ENCODE data around the gene ATP7B. TPM values are rescaled to one million over a fixed set of nuclear protein-coding genes. Genes with fewer than 3 reads are reported as not detected.

The ATP7B gene
- total RNA-seq, 2 experiments from 2014 or later: 0.85 to 1.2 TPM

DNA sequence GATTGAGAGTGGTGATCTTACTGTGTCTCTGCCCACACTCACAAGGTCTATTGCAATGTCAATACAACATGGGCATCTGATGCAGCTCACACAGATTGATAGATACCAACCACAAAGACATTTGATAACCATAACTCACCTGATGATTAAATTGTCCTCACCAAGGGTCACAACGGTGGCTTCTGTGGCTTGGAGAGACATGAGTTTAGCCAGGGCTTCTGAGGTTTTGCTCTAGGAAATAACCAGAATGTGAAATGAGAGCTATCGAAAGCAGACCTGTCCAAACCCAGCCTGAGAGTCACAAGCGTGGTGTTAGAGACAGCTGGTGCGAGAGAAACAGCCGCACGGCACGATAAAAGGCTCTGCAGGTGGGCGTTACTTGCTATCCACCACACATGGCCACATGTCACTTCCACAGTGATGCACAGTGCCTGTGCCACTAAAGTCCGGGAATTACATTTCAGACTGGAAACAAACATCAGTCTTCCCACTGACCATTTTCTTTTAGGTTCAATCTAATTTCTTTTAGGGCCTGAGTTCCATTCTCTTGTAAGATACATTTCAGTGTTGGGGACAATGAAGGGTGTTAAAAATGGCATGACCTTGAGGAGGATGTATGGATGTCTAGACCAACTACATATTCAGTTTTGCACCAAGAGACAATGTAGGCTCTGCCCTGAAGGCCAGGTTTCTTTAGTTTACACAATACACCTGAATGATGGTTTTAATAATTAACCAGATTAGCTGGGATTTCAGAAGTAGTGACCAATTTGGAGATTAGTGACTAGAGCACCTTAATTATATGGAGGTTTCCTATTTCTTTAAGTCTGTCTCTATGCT is 53.7 kb downstream of the ATP7B start:
- no peak overlapping the region for H3K27ac Mint-ChIP-seq
- ATAC-seq (ENCODE audit: poor library complexity) (no peak), DNase-seq (no peak)
- H3K4me3 Mint-ChIP-seq: no peak overlapping the region
- Histone ChIP-seq H3K4me1 (ENCODE audit: insufficient read depth, low read length) (peaks cover 38% of the 10 kb centered on the region), H3K36me3 (ENCODE audit: insufficient read depth, low read length) (no peaks in the 10 kb centered on the region), H3K9me3 (ENCODE audit: control insufficient read depth in 1 of 2, insufficient read depth in 1 of 2, low read length in 2 of 2) (no peaks in the 10 kb centered on the region), H3K27ac (ENCODE audit: low read depth in 1 of 2, low read length in 2 of 2) (no peak overlapping the region), H3K4me3 (ENCODE audit: low read length) (no peak overlapping the region), H3K27me3 (ENCODE audit: control insufficient read depth in 1 of 2, insufficient read depth in 2 of 2, low read length in 2 of 2) (no peaks in the 10 kb centered on the region)
- H3K36me3 Mint-ChIP-seq (ENCODE audit: low read depth): no peaks in the 10 kb centered on the region
- ChIA-PET CTCF (no interaction called here), POLR2A (interaction anchor here (0.6 kb wide), 1 partner anchor 413 kb away, joined by 3 read pairs; no protein-coding TSS in a partner anchor)
- no peaks in the 10 kb centered on the region for H3K9me3 Mint-ChIP-seq
- no peaks in the 10 kb centered on the region for H3K27me3 Mint-ChIP-seq
- TF ChIP-seq, protein P1, sequence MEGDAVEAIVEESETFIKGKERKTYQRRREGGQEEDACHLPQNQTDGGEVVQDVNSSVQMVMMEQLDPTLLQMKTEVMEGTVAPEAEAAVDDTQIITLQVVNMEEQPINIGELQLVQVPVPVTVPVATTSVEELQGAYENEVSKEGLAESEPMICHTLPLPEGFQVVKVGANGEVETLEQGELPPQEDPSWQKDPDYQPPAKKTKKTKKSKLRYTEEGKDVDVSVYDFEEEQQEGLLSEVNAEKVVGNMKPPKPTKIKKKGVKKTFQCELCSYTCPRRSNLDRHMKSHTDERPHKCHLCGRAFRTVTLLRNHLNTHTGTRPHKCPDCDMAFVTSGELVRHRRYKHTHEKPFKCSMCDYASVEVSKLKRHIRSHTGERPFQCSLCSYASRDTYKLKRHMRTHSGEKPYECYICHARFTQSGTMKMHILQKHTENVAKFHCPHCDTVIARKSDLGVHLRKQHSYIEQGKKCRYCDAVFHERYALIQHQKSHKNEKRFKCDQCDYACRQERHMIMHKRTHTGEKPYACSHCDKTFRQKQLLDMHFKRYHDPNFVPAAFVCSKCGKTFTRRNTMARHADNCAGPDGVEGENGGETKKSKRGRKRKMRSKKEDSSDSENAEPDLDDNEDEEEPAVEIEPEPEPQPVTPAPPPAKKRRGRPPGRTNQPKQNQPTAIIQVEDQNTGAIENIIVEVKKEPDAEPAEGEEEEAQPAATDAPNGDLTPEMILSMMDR (IDR thresholded peaks at IDR 0.05): no peak
- intact Hi-C loops (cut with DNase I, micrococcal nuclease): no loop called here
- H3K4me1 Mint-ChIP-seq (ENCODE audit: low read depth): peaks cover 21% of the 10 kb centered on the region

DNA sequence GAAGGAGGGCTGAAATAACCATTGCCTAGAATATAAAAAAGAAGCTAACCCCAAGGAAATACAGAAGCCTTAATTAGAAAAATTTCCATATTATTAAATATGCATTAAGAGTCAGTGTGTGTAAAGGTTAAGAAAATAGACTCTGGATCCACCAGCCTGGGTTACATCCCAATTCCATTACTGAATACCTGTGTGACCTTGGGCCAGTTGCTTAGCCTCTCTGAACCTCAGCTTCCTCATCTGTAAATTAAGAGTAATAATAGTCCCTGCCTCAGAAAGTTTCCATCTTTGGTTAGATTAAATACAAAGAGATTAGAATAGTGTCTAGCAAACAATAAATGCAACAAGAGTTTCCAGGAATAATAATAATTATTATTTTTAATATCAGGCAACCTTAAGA is 54.5 kb downstream of the ATP7B start:
- Mint-ChIP-seq H3K4me3 (no peak overlapping the region), H3K27me3 (no peaks in the 10 kb centered on the region), H3K4me1 (ENCODE audit: low read depth) (peaks cover 30% of the 10 kb centered on the region), H3K36me3 (ENCODE audit: low read depth) (no peaks in the 10 kb centered on the region), H3K9me3 (no peaks in the 10 kb centered on the region), H3K27ac (no peak overlapping the region)
- TF ChIP-seq, protein P1 (IDR thresholded peaks at IDR 0.05): no peak
- H3K9me3 ChIP-seq (ENCODE audit: control insufficient read depth in 1 of 2, insufficient read depth in 1 of 2, low read length in 2 of 2): no peaks in the 10 kb centered on the region
- no peak overlapping the region for H3K27ac ChIP-seq (ENCODE audit: low read depth in 1 of 2, low read length in 2 of 2)
- H3K4me3 ChIP-seq (ENCODE audit: low read length): no peak overlapping the region
- H3K36me3 ChIP-seq (ENCODE audit: insufficient read depth, low read length): no peaks in the 10 kb centered on the region
- CTCF ChIA-PET: no interaction called here
- POLR2A ChIA-PET: no interaction called here
- ATAC-seq (ENCODE audit: poor library complexity) (no peak), DNase-seq (no peak)
- intact Hi-C loops (cut with DNase I, micrococcal nuclease): no loop called here
- peaks cover 43% of the 10 kb centered on the region for H3K4me1 ChIP-seq (ENCODE audit: insufficient read depth, low read length)
- no peaks in the 10 kb centered on the region for H3K27me3 ChIP-seq (ENCODE audit: control insufficient read depth in 1 of 2, insufficient read depth in 2 of 2, low read length in 2 of 2)

DNA sequence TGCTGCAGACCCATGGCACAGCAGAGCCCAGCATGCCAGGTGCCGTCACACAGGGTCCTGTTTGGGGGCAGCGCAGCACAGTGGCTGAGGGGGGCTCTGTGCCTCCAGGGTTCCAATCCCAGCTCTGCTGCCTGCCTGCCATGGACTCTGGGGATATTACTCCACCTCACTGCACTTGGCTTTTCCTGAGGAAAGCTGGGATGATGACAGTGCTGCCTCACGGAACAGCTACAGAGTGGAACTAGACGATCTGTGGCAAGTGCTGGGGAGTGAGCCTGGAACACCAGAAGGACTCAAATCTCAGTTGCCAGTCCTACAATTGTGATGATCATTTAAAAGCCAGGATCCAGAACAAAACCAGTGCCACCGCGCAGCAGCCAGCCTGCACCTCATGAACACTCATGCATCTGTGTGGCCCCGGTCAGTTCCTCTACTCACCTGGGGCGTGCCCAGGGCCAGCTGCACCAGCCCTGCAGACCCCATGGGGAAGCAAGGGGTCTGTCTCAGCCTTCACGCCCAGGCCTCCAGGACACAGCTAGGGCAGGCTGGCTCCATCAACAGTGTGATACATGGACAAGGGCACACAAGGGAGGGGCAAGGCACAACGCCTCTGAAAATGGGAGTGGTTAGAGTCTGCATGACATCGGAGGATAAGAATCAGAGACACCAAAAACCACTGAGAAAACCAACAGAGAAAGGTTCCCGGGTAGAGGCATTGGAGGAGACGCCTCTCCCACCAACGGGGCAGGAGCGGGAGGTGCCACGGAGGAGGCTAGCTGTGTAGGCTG is 55.2 kb downstream of the ATP7B start:
- Histone ChIP-seq H3K4me3 (ENCODE audit: low read length) (no peak overlapping the region), H3K4me1 (ENCODE audit: insufficient read depth, low read length) (peaks cover 50% of the 10 kb centered on the region), H3K36me3 (ENCODE audit: insufficient read depth, low read length) (no peaks in the 10 kb centered on the region), H3K27ac (ENCODE audit: low read depth in 1 of 2, low read length in 2 of 2) (no peak overlapping the region), H3K9me3 (ENCODE audit: control insufficient read depth in 1 of 2, insufficient read depth in 1 of 2, low read length in 2 of 2) (no peaks in the 10 kb centered on the region), H3K27me3 (ENCODE audit: control insufficient read depth in 1 of 2, insufficient read depth in 2 of 2, low read length in 2 of 2) (no peaks in the 10 kb centered on the region)
- DNase-seq: no peak
- H3K36me3 Mint-ChIP-seq (ENCODE audit: low read depth): peaks cover under 1% of the 10 kb centered on the region
- TF ChIP-seq, protein P1 (IDR thresholded peaks at IDR 0.05): no peak
- no peak for ATAC-seq (ENCODE audit: poor library complexity)
- no peak overlapping the region for H3K4me3 Mint-ChIP-seq
- ChIA-PET CTCF (no interaction called here), POLR2A (no interaction called here)
- H3K4me1 Mint-ChIP-seq (ENCODE audit: low read depth): peaks cover 37% of the 10 kb centered on the region
- H3K9me3 Mint-ChIP-seq: peaks cover 2% of the 10 kb centered on the region
- intact Hi-C loops (cut with DNase I, micrococcal nuclease): no loop called here
- no peak overlapping the region for H3K27ac Mint-ChIP-seq
- H3K27me3 Mint-ChIP-seq: no peaks in the 10 kb centered on the region

All from CD4-positive, alpha-beta T cell (primary cell).